DMS79 (cell line): Measurements from ENCODE around the gene COL1A1.

ENCODE experiments used
- DNase-seq: peaks from one replicate; lab custom pipeline; 2025; lab: John Stamatoyannopoulos, UW

COL1A1 gene

DNA sequence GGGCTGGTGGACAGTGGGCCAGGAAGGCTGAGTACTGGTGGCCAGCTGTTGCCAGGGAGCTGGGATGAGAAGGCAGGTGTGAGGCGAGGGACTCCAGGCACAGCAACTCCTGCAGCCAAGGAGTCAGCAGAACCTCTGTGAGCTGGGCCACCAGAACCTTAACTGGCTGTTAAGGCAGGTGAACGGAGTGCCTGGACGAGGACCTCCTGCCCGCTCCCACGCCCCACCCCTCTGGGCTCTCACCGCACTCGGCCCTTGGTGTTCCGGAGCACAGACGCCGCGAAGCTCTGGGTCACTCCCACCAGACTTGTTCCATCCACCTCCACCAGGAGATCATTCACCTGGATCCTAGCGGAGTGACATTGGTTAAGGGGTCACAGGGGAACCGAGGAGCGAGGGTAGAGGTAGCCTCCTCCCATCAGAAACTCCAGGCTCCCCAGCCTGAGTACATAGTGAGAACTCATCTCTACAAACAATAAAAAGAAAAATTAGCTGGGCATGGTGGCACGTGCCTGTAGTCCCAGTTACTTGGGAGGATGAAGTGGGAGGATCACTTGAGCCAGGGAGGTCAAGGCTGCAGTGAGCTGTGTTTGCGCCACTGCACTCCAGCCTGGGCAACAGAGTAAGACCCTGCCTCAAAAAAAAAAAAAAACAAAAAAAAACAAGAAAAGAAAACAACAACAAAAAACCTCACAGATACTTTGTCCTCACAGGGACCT is 60.2 kb downstream of the COL1A1 start:
- no peak for DNase-seq

DNA sequence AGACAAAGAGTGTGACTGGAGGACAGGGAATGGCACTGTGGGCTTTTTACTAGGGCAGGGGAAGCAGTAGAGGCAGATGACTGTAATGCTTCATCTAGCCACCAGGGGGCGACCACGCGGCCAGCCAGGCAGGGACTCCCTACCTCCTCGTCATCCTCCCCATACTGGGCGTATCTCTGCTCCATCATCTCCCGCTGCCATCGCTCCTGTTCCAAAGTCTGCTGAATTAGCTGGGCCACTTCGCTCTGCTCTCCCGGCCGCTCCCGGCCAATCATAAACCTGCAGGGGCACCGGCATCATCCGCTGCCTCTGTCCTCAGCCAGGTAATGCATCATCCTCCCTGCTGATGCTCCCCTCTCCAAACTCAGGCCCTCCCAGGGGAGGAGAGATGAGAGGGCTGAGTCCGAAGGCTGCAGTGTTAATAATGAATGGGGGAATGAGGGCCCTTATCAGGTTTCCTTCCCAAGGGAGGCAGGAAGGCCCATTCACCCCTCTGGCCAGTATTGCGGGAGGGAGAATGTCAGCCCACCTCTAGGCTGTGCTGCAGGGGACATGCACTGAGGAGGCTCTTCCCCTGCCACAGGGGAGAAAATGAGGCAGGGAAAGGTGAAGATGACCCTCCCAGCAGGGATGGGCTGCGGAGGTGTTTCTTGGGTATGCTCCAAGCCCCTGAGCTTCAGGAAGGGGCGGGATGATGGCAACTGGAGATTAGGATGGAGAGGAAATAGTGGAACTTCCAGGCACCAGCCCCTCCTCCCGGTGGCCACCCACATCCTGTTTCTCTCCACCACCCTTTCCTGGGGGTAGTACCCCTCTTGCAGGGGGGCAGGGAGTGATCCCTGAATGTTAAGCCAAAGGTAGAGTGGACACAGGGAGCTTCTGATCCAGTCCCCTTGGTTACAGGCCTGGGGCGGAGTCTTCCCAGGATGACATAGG is 61.2 kb downstream of the COL1A1 start:
- DNase-seq = no peak

DNA sequence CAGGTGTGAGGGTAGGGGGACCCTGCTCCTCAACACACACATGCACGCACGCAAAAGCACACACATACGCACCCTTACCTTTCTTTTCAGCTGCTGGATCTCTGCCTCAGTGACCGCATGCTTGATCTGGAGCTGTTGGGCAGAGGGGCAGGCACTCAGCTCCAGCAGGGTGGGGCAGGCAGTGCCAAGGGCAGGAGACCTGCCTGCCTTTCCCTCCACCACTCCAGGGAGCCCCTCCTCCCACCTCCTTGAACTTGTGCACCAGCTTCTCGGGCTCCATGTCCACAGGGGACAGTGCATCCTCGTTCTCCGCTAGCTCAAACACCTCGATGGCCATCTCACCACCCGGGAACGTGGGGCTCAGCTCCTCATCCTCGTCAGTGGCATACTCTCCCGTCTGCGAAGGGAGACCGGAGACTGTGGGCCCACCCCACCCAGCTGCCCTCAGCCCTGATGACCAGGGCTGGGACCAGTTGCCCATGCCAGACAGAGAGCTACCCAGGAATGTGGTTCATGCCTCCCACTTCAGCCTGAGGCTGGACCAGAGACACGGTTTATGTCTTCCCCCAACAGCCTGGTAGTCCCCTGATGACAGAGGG is 62.1 kb downstream of the COL1A1 start:
- DNase-seq = no peak

DNA sequence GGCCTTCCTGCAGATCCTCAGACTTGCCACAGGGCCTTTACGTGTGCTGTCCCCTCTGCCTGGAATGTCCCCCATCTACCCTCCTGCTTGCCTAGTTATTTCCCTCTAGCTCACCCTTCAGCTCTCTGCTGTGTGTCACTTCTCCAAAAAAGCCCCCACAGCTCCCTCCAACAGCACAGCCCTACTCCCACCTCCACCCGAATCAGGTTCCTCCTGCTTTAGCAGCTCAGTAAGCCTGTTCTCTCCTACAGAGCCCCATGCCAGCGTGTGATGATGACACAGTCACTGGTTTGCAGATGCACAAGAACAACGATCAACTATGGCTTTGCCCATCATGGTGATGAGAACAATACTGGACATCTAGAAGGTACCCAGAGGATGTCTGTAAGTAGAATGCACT is 64.4 kb downstream of the COL1A1 start:
- DNase-seq = no peak

DNA sequence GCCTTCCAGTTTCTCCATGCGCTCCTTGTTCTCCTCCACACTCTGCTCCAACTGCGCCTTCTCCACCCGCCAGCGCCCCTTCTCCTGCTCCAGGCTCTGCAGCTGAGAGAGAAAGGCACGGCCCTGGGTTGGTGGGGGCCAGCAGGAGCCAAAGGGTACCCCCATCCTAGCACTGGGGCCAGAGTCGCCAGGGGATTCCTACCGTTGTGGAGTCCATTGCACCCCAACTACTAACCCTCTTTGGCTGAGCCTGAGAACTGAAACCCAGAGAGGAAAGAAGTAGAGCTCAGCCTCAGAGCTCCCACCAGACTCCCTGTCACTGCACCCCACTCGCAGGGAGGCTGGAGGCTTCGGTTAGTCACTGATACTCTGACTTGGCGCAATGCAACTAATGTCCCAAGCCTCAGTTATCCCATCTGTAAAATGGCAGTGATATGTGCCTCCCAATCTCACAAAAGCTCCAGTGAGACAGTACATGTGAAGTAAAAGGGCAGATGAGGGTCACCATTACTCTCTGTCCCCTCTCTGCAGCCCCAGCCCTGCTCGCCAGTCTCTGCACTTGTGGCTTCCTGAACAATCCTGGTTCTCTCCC is 65.2 kb downstream of the COL1A1 start:
- no peak for DNase-seq

DNA sequence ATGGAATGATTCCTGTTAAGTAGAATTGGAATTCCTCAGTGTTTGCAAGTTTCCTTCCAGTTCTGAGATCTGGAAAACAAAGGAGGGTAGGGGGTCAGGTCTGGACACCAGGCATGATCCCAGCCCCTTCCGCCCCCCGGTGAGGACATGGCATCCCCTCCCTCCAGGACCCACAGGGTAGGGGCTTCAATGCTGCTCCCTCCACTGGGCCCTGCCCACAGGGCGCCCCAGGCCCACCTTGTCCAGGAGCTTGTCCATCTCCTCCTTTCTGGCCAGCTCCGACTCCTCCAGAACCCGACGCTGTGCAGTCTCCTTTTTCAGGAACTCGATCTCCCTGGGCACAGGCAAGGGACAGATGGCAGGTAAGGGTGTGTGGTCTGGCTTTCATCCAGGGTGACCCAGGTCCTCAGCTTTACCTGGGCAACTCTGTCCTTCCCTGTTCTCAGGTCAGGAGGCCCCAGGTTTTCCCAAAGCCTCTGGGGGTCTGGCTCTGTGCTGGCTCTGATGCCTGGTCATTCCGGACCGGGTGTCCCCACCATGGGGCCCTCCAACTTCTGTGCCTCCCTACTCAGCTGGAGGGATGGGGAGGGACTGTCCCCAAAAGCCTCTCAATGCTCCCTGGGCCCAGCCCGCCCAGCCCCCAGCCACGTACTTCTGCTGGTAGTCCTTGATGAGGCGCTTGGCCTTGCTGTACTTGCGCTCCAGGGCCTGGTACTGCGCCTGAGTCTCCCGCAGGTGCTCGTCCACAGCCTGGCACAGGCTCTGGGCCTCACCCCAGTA is 65.9 kb downstream of the COL1A1 start:
- no peak for DNase-seq

DNA sequence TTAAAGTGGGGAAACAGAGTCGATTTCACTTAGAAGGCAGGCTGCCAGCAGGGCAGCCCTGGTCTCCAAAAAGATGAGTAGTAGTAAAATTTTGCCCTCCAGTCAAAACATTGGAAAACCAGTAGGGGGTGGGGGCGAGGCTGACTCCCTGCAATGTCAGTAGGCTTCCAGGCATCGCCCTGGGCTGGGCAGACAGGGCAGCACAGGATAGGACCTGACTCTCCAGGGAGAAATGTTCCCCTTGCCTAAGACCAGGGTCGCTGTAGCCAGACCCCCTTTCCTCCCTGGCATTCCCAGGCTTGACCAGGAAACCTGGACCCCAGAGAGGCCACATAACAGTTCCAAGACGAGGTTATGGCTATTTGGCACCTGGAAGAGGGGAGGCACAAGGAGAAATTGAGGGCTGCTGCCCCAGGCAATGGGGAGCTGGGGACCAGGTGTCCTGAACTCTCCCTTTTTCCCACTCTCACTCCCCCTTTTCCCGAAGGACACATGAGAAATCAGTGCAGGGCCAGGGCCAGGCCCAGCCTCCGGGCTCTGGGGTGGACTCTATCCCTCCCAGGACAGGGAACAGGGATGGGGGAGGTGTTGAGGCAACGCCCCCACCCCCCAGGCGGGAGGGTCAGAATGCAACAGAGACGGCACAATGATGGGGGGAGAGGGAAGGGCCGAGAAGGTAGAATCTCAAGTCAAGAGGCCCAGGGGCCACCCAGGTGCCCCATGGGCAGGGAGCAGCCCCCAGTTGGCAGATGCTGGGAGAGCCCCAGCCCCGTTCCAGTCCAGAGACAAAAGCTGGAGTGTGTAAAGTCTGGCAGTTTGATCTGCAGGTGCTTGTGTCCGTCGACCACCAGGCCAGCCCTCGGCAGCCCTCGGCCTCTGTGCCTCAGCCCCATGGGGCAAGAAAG is 67.0 kb downstream of the COL1A1 start:
- no peak for DNase-seq

DNA sequence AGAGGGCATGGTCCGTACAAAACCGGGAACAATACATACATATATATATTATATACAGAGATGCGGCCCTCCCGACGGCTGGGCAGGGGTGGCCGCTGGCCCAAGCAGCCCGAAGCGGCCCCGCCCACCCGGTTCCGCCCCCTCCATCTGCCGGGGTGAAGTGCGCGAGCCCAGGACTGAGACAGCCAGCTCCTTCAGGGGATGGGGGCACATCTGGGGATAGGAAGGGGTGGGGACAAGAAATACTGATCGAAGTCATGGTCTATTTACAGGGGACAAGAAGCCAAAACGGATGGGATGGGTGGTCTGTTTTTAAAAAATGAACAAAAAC is 67.7 kb downstream of the COL1A1 start:
- no peak for DNase-seq
